ENCODE measurements around the gene CDCP1. TPM values are rescaled to one million over a fixed set of nuclear protein-coding genes. Genes with fewer than 3 reads are reported as not detected.

CDCP1 gene
- total RNA-seq, 4 donors from 2014 or later = 77.4 to 85.6 (median 80.3) TPM

GRCh38 chr3:45183872-45184262, 37.7 kb upstream of the CDCP1 start:
- Histone ChIP-seq H3K27me3 (no peaks in the 10 kb centered on the region), H3K36me3 (no peaks in the 10 kb centered on the region), H3K4me1 (peaks cover 37% of the 10 kb centered on the region), H3K27ac (peak overlapping the region; percentile 27), H3K9me3 (no peaks in the 10 kb centered on the region), H3K4me3 (no peak overlapping the region)
- DNase-seq (ENCODE audit: low spot score in 2 of 2) = no peak
- WGBS = no CpG with 5 or more reads among the region's 7 CpGs
- TF ChIP-seq POLR2A (IDR thresholded peaks at IDR 0.05) = no peak
- no peak for TF ChIP-seq EP300 (IDR thresholded peaks at IDR 0.05)
- TF ChIP-seq POLR2AphosphoS5 (IDR thresholded peaks at IDR 0.05) = no peak
- TF ChIP-seq CTCF (IDR thresholded peaks at IDR 0.05) = no peak

GRCh38 chr3:45182915-45183871, 37.0 kb upstream of the CDCP1 start:
- H3K27me3 ChIP-seq = no peaks in the 10 kb centered on the region
- peak overlapping the region; percentile 79 for H3K27ac ChIP-seq
- peaks cover 43% of the 10 kb centered on the region for H3K4me1 ChIP-seq
- DNase-seq (ENCODE audit: low spot score in 2 of 2) = no peak
- no peaks in the 10 kb centered on the region for H3K36me3 ChIP-seq
- H3K9me3 ChIP-seq = no peaks in the 10 kb centered on the region
- H3K4me3 ChIP-seq = no peak overlapping the region
- no peak for TF ChIP-seq POLR2A (IDR thresholded peaks at IDR 0.05)
- TF ChIP-seq CTCF (IDR thresholded peaks at IDR 0.05) = no peak
- peak in 1 of 3 donors; percentile 57 for TF ChIP-seq POLR2AphosphoS5 (IDR thresholded peaks at IDR 0.05)
- no peak for TF ChIP-seq EP300 (IDR thresholded peaks at IDR 0.05)
- WGBS = 25% methylated on average over 7 of the region's 7 CpGs

- DNase-seq (ENCODE audit: low spot score in 2 of 2) = no peak
- no peaks in the 10 kb centered on the region for H3K27me3 ChIP-seq
- 47% methylated on average over 5 of the region's 5 CpGs for WGBS
- peaks cover 48% of the 10 kb centered on the region for H3K4me1 ChIP-seq
- no peaks in the 10 kb centered on the region for H3K9me3 ChIP-seq
- no peak overlapping the region for H3K27ac ChIP-seq
- no peak overlapping the region for H3K4me3 ChIP-seq
- no peak for TF ChIP-seq EP300 (IDR thresholded peaks at IDR 0.05)
- no peak for TF ChIP-seq CTCF (IDR thresholded peaks at IDR 0.05)
- TF ChIP-seq POLR2AphosphoS5 (IDR thresholded peaks at IDR 0.05) = no peak
- TF ChIP-seq POLR2A (IDR thresholded peaks at IDR 0.05) = no peak
- H3K36me3 ChIP-seq = no peaks in the 10 kb centered on the region
Measured at GRCh38 chr3:45181496-45181895, 35.3 kb upstream of the CDCP1 start.

- Histone ChIP-seq H3K4me3 (no peak overlapping the region), H3K36me3 (no peaks in the 10 kb centered on the region), H3K4me1 (peaks cover 48% of the 10 kb centered on the region), H3K27ac (no peak overlapping the region), H3K27me3 (no peaks in the 10 kb centered on the region), H3K9me3 (no peaks in the 10 kb centered on the region)
- peak in 1 of 2 donors; percentile 59 for DNase-seq (ENCODE audit: low spot score in 2 of 2)
- TF ChIP-seq CTCF (IDR thresholded peaks at IDR 0.05) = no peak
- no peak for TF ChIP-seq POLR2AphosphoS5 (IDR thresholded peaks at IDR 0.05)
- TF ChIP-seq POLR2A (IDR thresholded peaks at IDR 0.05) = no peak
- TF ChIP-seq EP300 (IDR thresholded peaks at IDR 0.05) = no peak
- 0% methylated on average over 1 of the region's 7 CpGs for WGBS
Measured at GRCh38 chr3:45180899-45181298, 34.7 kb upstream of the CDCP1 start.

- DNase-seq (ENCODE audit: low spot score in 2 of 2) = no peak
- peaks cover 48% of the 10 kb centered on the region for H3K4me1 ChIP-seq
- TF ChIP-seq POLR2AphosphoS5 (IDR thresholded peaks at IDR 0.05) (no peak), CTCF (IDR thresholded peaks at IDR 0.05) (no peak), EP300 (IDR thresholded peaks at IDR 0.05) (no peak), POLR2A (IDR thresholded peaks at IDR 0.05) (no peak)
- H3K27ac ChIP-seq = no peak overlapping the region
- no peaks in the 10 kb centered on the region for H3K27me3 ChIP-seq
- H3K9me3 ChIP-seq = no peaks in the 10 kb centered on the region
- no peaks in the 10 kb centered on the region for H3K36me3 ChIP-seq
- no peak overlapping the region for H3K4me3 ChIP-seq
- 43% methylated on average over 6 of the region's 6 CpGs for WGBS
Measured at GRCh38 chr3:45180051-45180450, 33.9 kb upstream of the CDCP1 start.
